HAP-1 (cell line): ENCODE measurements around the gene PXDN.

Source experiments
- DNase-seq, 2 experiments: peaks; one replicate each; pipeline ENCODE4 v3.0.0-alpha.2; 2016 to 2020; ENCODE audit warnings: low spot score in 2 of 2
- H3K27me3 ChIP-seq: fragments of 250-450 bp; sonication (Bioruptor Pico); 2 replicates; pipeline ENCODE4 v1.5.1; 2020; ENCODE audit warnings: low read depth, mild to moderate bottlenecking, moderate library complexity
- H3K36me3 ChIP-seq: fragments of 250-450 bp; sonication (Bioruptor Pico); replicated peaks from 2 replicates; pipeline ENCODE4 v1.5.1; 2020; ENCODE audit warnings: mild to moderate bottlenecking
- H3K4me1 ChIP-seq: fragments of 250-450 bp; sonication (Bioruptor Pico); 2 replicates; pipeline ENCODE4 v1.5.1; 2020; ENCODE audit warnings: mild to moderate bottlenecking
- H3K4me3 ChIP-seq: fragments of 250-450 bp; sonication (Bioruptor Pico); 2 replicates; pipeline ENCODE4 v1.5.1; 2020; ENCODE audit warnings: mild to moderate bottlenecking, moderate library complexity
- H3K9me3 ChIP-seq: fragments of 250-450 bp; sonication (Bioruptor Pico); 2 replicates; pipeline ENCODE4 v1.5.1; 2020; ENCODE audit warnings: mild to moderate bottlenecking, moderate library complexity
- in situ Hi-C: fragments of 300-500 bp; cut with MboI; formaldehyde crosslinking; loops from 3 replicates; pipeline ENCODE4 v1.14.3; 2020; ENCODE audit warnings: low sequenced_read_pairs, inconsistent platforms, mixed read lengths

PXDN gene

GRCh38 chr2:1655461-1655860, 88.9 kb downstream of the PXDN start:
- H3K4me1 ChIP-seq = no peaks in the 10 kb centered on the region
- in situ Hi-C loops = no loop called here
- H3K36me3 ChIP-seq = no peaks in the 10 kb centered on the region
- H3K27me3 ChIP-seq = no peaks in the 10 kb centered on the region
- DNase-seq = no peak
- H3K4me3 ChIP-seq = no peak overlapping the region
- H3K9me3 ChIP-seq = no peaks in the 10 kb centered on the region

- Histone ChIP-seq H3K4me1 (no peaks in the 10 kb centered on the region), H3K9me3 (no peaks in the 10 kb centered on the region), H3K27me3 (no peaks in the 10 kb centered on the region), H3K4me3 (no peak overlapping the region), H3K36me3 (no peaks in the 10 kb centered on the region)
- no peak for DNase-seq
- in situ Hi-C loops = no loop called here
These were observed 89.5 kb downstream of the PXDN start for GRCh38 chr2:1654696-1655374.

- Histone ChIP-seq H3K9me3 (no peaks in the 10 kb centered on the region), H3K4me1 (no peaks in the 10 kb centered on the region), H3K36me3 (no peaks in the 10 kb centered on the region), H3K27me3 (no peaks in the 10 kb centered on the region), H3K4me3 (no peak overlapping the region)
- in situ Hi-C loops = no loop called here
- DNase-seq = no peak
These were observed 90.2 kb downstream of the PXDN start for GRCh38 chr2:1653956-1654695.

- Histone ChIP-seq H3K4me3 (no peak overlapping the region), H3K36me3 (no peaks in the 10 kb centered on the region), H3K27me3 (no peaks in the 10 kb centered on the region), H3K9me3 (no peaks in the 10 kb centered on the region), H3K4me1 (no peaks in the 10 kb centered on the region)
- no peak for DNase-seq
- in situ Hi-C loops = no loop called here
These were observed 92.1 kb downstream of the PXDN start for GRCh38 chr2:1652034-1652790.

GRCh38 chr2:1651121-1652033, 92.9 kb downstream of the PXDN start:
- no peak for DNase-seq
- in situ Hi-C loops = no loop called here

GRCh38 chr2:1650085-1650872, 94.0 kb downstream of the PXDN start:
- no peaks in the 10 kb centered on the region for H3K4me1 ChIP-seq
- no peak for DNase-seq
- no peaks in the 10 kb centered on the region for H3K9me3 ChIP-seq
- no peaks in the 10 kb centered on the region for H3K27me3 ChIP-seq
- no peak overlapping the region for H3K4me3 ChIP-seq
- in situ Hi-C loops = no loop called here
- H3K36me3 ChIP-seq = no peaks in the 10 kb centered on the region

More at GRCh38 chr2:1651121-1652033, 92.9 kb downstream of the PXDN start:
- Histone ChIP-seq H3K36me3 (no peaks in the 10 kb centered on the region), H3K4me1 (no peaks in the 10 kb centered on the region), H3K9me3 (no peaks in the 10 kb centered on the region), H3K4me3 (no peak overlapping the region), H3K27me3 (no peaks in the 10 kb centered on the region)

GRCh38 chr2:1649103-1650084, 94.9 kb downstream of the PXDN start:
- in situ Hi-C loops = no loop called here
- H3K4me3 ChIP-seq = no peak overlapping the region
- no peaks in the 10 kb centered on the region for H3K4me1 ChIP-seq
- H3K36me3 ChIP-seq = no peaks in the 10 kb centered on the region
- H3K9me3 ChIP-seq = no peaks in the 10 kb centered on the region
- no peak for DNase-seq
- no peaks in the 10 kb centered on the region for H3K27me3 ChIP-seq

GRCh38 chr2:1648241-1649102, 95.8 kb downstream of the PXDN start:
- no peak for DNase-seq
- Histone ChIP-seq H3K4me3 (no peak overlapping the region), H3K27me3 (no peaks in the 10 kb centered on the region), H3K9me3 (no peaks in the 10 kb centered on the region), H3K36me3 (no peaks in the 10 kb centered on the region), H3K4me1 (no peaks in the 10 kb centered on the region)
- in situ Hi-C loops = no loop called here

GRCh38 chr2:1647417-1648240, 96.7 kb downstream of the PXDN start:
- H3K4me3 ChIP-seq = no peak overlapping the region
- DNase-seq = no peak
- H3K4me1 ChIP-seq = no peaks in the 10 kb centered on the region
- in situ Hi-C loops = no loop called here
- no peaks in the 10 kb centered on the region for H3K27me3 ChIP-seq
- H3K9me3 ChIP-seq = no peaks in the 10 kb centered on the region
- H3K36me3 ChIP-seq = no peaks in the 10 kb centered on the region

- no peaks in the 10 kb centered on the region for H3K36me3 ChIP-seq
- no peaks in the 10 kb centered on the region for H3K27me3 ChIP-seq
- H3K4me3 ChIP-seq = no peak overlapping the region
- in situ Hi-C loops = no loop called here
- DNase-seq = no peak
- no peaks in the 10 kb centered on the region for H3K4me1 ChIP-seq
- no peaks in the 10 kb centered on the region for H3K9me3 ChIP-seq
These were observed 98.4 kb downstream of the PXDN start for GRCh38 chr2:1645761-1646476.
